GM23338 (cell line): ENCODE results near the gene STRN4.

Experiments used
- CREB1 ChIP-seq: fragments of 250-450 bp; sonication (Bioruptor Pico); IDR thresholded peaks from 2 replicates; pipeline ENCODE4 v1.5.0; 2020; ENCODE audit warnings: low read depth, mild to moderate bottlenecking, moderate library complexity
- EZH2 ChIP-seq: fragments of 200-600 bp; sonication (generic); IDR thresholded peaks from one replicate; pipeline ENCODE4 v1.8.0; 2017; ENCODE audit warnings: antibody characterized with exemption, mild to moderate bottlenecking, low read depth; ENCODE audit not compliant: unreplicated experiment
- EZH2phosphoT487 ChIP-seq: fragments of 200-600 bp; sonication (generic); IDR thresholded peaks from one replicate; pipeline ENCODE4 v1.8.1; 2018; ENCODE audit warnings: antibody characterized with exemption; ENCODE audit not compliant: unreplicated experiment
- JUNB ChIP-seq: IDR thresholded peaks from one replicate; pipeline ENCODE4 v1.6.1; 2016; ENCODE audit warnings: antibody characterized with exemption; ENCODE audit not compliant: unreplicated experiment
- POLR2AphosphoS5 ChIP-seq: IDR thresholded peaks from 2 replicates; pipeline ENCODE4 v1.6.1; 2016; ENCODE audit warnings: antibody characterized with exemption, low read depth
- STAT1 ChIP-seq: IDR thresholded peaks from one replicate; pipeline ENCODE4 v1.6.1; 2016; ENCODE audit warnings: antibody characterized with exemption; ENCODE audit not compliant: unreplicated experiment
- TF ChIP-seq, protein P1 (sequence below), 2 experiments: fragments of 200-600 bp in 1 of 2; sonication (generic) in 1 of 2; conservative IDR thresholded peaks; 2 replicates each; pipeline versions ENCODE4 v1.5.1 to v1.6.1; 2016 to 2017; ENCODE audit warnings: antibody characterized with exemption in 2 of 2, low read depth in 2 of 2, mild to moderate bottlenecking in 2 of 2, moderate library complexity in 1 of 2
- TF ChIP-seq, protein P2 (sequence below): IDR thresholded peaks from one replicate; pipeline ENCODE4 v1.6.1; 2018; ENCODE audit warnings: antibody characterized with exemption; ENCODE audit not compliant: unreplicated experiment

DNA sequence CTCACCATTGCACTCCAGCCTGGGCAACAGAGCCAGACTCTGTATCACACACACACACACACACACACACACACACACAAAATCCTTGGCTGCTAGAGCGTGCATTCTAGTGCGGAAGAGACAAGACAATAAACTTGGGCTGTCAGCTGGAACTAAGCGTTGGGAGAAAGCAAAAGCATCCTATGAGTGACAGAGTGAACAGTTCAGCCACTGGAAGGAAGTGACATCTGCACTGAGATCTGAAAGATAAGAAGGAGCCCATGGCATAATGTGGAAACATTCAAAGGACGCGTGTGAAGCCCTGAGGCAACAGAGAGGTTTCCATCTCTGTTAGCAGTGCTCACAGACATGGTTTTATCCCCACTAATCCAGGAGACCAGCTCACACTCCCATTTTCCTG, 45.7 kb upstream of the STRN4 start:
- TF ChIP-seq, protein P1, sequence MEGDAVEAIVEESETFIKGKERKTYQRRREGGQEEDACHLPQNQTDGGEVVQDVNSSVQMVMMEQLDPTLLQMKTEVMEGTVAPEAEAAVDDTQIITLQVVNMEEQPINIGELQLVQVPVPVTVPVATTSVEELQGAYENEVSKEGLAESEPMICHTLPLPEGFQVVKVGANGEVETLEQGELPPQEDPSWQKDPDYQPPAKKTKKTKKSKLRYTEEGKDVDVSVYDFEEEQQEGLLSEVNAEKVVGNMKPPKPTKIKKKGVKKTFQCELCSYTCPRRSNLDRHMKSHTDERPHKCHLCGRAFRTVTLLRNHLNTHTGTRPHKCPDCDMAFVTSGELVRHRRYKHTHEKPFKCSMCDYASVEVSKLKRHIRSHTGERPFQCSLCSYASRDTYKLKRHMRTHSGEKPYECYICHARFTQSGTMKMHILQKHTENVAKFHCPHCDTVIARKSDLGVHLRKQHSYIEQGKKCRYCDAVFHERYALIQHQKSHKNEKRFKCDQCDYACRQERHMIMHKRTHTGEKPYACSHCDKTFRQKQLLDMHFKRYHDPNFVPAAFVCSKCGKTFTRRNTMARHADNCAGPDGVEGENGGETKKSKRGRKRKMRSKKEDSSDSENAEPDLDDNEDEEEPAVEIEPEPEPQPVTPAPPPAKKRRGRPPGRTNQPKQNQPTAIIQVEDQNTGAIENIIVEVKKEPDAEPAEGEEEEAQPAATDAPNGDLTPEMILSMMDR (conservative IDR thresholded peaks at IDR 0.05; ENCODE audit: low read depth in 2 of 2): no peak
- TF ChIP-seq, protein P2, sequence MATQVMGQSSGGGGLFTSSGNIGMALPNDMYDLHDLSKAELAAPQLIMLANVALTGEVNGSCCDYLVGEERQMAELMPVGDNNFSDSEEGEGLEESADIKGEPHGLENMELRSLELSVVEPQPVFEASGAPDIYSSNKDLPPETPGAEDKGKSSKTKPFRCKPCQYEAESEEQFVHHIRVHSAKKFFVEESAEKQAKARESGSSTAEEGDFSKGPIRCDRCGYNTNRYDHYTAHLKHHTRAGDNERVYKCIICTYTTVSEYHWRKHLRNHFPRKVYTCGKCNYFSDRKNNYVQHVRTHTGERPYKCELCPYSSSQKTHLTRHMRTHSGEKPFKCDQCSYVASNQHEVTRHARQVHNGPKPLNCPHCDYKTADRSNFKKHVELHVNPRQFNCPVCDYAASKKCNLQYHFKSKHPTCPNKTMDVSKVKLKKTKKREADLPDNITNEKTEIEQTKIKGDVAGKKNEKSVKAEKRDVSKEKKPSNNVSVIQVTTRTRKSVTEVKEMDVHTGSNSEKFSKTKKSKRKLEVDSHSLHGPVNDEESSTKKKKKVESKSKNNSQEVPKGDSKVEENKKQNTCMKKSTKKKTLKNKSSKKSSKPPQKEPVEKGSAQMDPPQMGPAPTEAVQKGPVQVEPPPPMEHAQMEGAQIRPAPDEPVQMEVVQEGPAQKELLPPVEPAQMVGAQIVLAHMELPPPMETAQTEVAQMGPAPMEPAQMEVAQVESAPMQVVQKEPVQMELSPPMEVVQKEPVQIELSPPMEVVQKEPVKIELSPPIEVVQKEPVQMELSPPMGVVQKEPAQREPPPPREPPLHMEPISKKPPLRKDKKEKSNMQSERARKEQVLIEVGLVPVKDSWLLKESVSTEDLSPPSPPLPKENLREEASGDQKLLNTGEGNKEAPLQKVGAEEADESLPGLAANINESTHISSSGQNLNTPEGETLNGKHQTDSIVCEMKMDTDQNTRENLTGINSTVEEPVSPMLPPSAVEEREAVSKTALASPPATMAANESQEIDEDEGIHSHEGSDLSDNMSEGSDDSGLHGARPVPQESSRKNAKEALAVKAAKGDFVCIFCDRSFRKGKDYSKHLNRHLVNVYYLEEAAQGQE: no peak
- TF ChIP-seq POLR2AphosphoS5 (no peak), EZH2 (no peak), STAT1 (no peak), EZH2phosphoT487 (no peak), CREB1 (CRISPR knock-in tag) (no peak), JUNB (no peak)
